Inflammatory macrophage treated with lipopolysaccharide for 4 hours (primary cell): ENCODE data around the gene ACKR2.

Experiments
- DNase-seq: peaks from one replicate; pipeline ENCODE4 v3.0.0-alpha.2; 2020

Gene ACKR2

DNA sequence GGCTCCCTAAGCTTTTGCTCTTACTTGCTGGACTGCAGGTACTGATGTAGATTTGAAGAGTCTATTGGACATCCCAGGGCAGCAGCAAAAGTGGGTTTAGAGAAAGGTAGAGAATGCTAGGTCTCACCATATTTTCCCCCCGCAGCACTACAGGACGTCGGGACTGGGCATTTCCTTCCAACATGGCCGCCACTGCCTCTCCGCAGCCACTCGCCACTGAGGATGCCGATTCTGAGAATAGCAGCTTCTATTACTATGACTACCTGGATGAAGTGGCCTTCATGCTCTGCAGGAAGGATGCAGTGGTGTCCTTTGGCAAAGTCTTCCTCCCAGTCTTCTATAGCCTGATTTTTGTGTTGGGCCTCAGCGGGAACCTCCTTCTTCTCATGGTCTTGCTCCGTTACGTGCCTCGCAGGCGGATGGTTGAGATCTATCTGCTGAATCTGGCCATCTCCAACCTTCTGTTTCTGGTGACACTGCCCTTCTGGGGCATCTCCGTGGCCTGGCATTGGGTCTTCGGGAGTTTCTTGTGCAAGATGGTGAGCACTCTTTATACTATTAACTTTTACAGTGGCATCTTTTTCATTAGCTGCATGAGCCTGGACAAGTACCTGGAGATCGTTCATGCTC lies 55.2 kb downstream of the ACKR2 start:
- no peak for DNase-seq

- DNase-seq = no peak
Observed at GRCh38 chr3:42865256-42865655, 56.0 kb downstream of the ACKR2 start.

DNA sequence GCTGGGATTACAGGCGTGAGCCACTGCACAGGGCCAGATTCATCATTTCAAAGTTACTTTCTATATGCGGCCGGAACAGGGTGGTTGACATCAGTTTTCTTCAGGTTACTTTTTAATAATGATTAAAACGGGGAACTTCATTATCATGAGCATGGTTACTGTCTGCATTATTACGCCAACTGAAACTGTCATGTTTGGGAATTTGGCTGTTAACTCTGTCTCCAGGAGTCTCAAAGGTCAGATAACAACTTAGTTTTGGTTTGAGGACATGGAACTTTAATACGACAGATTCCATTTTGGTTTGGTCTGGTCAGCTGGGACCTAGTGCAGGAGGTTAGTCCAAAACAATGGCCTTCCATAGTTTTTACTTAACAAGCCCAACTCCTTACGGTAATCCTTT lies 57.9 kb downstream of the ACKR2 start:
- no peak for DNase-seq

GRCh38 chr3:42868841-42869240 lies 59.6 kb downstream of the ACKR2 start:
- DNase-seq = no peak

DNA sequence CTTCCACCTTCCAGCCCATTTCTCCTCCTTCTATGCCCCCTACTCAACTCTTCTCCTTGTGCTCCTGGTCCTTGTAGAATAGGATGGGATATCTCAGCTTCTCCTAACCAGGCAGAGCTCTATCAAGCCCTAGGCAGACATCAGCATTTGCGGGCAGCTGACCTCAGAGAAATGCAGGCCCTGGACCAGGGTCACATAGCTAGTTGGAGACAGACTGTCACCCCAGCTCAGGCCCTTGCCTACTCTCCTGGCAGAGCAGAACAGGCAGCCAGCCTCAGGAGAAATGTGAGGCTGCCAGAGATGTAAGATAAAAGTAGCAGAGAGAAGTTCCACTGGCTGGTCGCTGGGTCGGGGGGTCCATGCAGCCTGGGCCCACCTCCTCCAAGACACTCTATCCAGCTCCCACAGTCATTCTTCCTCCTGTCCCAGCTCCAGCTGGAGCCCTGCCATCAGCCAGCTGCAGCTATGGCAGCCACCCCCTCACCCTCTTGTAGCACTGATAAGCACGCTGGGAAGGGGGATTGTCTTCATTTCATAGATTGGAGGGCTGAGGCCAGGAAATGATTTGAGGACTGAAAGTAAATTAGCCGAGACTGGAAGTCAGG lies 62.4 kb downstream of the ACKR2 start:
- DNase-seq = no peak

DNA sequence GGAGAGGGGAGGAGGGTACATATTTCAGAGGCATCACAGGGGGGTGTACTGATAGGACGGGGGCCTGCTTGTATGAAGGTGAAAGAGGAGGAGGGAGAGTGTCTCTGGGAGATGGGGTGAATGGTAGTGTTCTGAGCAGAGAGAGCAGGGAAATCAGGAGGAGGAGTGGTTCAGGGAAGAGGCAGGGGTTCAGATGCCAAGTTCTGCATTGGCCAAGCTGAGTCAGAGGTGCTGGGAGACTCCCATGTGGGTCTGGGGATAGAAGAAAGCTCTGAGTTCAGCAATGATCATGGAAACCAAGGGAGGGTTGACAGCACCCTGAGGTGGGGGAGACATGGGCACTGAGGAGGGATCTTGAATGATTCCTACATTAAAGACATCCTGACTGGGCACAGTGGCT lies 63.5 kb downstream of the ACKR2 start:
- DNase-seq = no peak

- no peak for DNase-seq
Observed at GRCh38 chr3:42873221-42873982, 64.2 kb downstream of the ACKR2 start.

DNA sequence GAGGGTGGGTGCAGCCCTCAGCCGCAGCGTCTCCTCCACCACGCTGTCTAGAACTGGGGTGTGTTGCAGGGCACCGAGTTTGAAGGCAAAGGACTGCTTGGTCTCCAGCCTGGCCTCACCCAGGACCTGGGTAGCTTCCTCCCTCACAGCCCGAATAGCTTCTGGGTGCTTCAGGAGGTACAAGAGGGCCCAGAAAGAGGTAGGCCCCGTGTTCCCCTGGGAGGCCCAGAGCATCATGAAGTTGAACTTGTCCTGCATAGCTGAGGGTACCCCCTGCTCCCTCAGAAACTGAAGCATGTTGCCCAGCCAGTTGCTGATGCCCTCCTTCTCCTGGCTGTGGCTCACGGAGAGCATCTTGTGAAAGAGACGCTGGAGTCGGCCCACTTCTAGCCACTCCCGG lies 65.5 kb downstream of the ACKR2 start:
- no peak for DNase-seq

DNA sequence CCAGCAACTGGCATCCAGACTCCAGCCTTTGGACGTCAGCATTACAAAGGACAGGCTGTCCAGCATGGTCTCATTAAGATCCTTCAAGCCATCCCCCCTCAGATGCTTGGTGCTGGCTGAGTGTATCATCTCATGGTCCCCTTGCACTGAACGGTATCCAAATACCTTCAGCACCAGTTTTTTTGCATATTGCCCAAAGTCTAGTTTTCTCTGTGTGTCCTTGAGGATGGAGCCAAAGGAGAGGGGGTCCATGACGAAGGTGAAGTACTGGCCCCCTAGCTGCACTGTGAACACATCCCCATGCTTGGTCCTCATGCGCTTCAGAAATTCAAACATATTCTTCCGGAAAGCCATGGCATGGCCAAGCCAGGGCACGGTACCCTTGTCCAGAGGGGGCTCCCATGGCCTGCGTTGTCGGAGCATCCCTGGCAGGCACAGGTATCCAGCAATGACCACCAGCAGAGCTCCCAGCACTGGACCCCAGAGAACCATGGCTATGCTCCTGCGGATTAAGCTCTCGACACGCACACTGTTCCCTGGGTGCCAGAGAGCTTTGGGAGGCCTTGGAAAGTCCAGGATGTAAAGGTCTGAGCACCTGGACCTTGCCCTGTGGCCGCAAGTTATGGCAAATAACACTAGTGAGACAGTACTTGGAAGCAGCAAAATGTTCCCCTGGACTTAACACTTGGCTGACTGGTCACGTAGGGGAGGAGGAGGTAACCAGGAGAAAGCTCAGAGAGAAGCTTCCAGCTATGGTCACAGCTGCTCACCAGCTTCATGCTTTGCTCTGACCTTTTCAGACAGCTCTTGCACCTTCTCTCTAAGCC lies 66.3 kb downstream of the ACKR2 start, which contains the start of gene CYP8B1:
TSS of gene CYP8B1 (minus strand) at position 555 of the 827 bp plus-strand sequence. CDS start at position 492, 63 bp downstream.
- no peak for DNase-seq

- DNase-seq = no peak
Observed at GRCh38 chr3:42876401-42876800, 67.2 kb downstream of the ACKR2 start.

DNA sequence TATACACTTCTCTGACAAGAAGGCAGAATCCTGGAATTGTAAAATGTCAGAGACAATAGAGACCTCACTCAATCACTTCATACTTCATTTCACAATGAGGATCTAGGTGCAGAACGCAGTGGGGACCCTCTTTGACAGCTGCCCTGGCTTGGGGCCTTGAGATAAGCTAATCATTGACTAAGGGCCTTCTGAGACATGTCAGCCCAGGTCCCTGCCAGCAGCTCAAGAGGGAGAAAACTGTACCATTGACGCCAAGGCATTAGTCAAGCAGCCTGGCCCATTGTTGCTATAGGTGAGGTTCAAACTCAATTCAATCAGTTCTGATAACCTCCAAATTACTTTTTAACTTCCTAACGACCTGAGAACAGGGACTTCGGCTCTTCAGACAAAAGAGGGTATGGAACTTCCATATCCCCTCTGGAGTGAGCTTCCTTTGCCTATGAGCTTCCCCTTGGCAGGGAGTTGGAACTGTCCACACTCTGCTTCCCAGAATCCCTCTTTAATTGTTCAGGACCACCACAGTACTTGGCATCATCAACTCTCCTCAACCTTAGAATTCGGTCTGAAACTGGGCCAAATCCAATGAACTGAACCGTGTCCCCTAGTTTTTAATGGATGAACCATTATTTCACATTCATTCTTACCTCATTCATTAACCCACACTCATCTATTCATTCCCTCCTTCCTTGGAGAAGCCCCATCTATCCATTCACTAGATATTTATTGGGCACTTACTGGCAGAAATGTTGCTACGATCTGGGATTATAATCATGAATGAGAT lies 67.9 kb downstream of the ACKR2 start:
- DNase-seq = no peak

DNA sequence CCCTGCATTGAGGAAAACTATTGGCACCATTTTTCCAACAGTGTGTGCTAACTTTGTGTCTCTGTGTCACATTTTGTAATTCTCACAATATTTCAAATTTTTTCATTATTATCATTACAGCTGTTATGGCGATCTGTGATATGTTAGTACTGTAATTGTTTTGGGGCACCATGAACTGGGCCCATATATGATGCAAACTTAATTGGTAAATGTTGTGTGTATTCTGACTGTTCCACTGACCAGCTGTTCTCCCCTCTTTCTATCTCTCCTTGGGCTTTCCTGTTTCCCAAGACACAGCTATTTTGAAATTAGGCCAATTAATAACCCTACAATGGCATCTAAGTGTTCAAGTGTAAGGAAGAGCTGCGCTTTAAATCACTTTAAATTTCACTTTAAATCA lies 68.6 kb downstream of the ACKR2 start:
- DNase-seq = no peak

DNA sequence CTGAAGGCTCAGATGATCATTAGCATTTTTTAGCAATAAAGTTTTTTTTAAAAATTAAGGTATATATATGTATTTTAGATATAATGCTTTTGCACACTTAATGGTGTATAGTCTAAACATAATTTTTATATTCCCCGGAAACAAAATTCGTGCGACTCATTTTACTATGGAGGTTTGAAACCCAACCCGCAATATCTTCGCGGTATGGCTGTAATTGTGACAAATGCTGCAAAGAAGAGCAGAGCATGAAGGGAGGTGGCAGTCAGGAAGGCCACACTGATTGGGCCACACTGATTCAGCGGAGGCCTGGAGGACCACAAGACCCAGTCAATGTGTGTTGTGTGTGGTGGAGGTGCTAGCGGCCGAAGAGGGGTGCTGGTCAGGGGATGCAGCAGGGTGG lies 70.9 kb downstream of the ACKR2 start:
- no peak for DNase-seq

DNA sequence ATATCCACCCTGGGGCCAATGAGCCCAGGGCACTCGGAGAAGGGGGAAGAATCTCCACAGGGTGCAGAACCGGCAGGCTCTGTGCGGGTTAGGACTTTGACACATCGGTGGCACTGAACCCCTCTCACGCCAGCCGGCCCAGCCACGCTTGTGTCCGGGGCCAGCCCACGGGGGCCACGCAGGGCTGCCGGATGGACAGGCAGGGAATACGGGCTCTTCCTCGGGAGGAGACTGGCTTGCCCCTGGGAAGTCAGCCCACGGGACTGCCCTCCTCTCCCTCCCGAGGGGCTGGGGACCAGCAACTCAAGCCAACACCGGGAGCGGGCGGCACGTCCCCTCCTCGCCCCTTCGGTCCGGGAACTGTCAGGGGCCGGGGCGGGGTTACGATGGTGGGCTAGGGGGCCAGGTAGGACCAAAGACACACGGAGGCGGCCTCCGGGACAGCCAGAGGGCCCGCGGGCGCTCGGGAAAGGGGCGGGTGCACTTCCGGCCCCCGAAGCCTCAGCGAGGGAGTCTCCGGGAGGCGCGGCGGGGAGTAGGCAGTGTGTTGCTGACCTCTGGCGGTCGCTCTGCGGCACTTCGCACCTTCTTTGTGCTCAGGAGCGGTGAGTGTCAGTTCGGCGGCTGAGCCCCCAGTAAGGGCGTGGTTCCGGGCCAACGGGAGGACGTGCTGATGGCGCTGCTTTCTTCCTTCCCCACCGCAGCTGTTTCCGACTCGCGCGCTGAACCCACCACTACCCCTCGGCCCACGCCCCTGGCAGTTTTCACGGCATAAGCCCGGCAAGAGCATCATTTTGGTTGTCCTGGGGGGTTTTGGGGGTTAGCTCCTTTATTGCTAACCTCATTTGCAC lies 71.6 kb downstream of the ACKR2 start:
- peak; percentile 79 for DNase-seq

GRCh38 chr3:42883251-42883930 lies 74.1 kb downstream of the ACKR2 start:
- DNase-seq = peak; percentile 52

GRCh38 chr3:42884324-42884723 lies 75.1 kb downstream of the ACKR2 start:
- DNase-seq = no peak

DNA sequence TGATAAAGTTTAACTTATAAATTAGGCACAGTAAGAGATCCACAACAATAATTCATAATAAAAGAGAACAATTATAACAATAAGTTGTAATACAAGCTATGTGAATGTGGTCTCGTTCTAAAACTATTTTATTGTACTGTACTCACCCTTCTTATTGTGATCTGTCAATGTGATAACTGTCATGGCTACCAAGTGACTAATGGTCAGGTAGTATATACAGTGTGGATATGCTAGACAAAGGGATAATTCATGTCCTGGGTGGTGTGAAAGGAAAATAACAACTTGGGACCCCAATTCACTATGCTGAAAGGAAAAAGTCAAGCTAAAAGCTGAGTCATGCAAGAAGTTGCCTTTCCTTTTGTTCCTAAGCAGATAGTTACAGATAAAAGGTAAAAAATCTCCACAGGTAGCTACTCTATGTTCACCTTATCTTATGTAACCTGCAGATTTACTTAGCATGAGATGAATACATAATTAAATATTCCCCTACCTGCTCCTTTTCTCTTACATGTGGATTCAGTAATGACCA lies 77.1 kb downstream of the ACKR2 start:
- no peak for DNase-seq

- no peak for DNase-seq
Observed at GRCh38 chr3:42887084-42887483, 77.8 kb downstream of the ACKR2 start.

- no peak for DNase-seq
Observed at GRCh38 chr3:42891042-42891441, 81.8 kb downstream of the ACKR2 start.

GRCh38 chr3:42892169-42892568 lies 82.9 kb downstream of the ACKR2 start:
- no peak for DNase-seq

DNA sequence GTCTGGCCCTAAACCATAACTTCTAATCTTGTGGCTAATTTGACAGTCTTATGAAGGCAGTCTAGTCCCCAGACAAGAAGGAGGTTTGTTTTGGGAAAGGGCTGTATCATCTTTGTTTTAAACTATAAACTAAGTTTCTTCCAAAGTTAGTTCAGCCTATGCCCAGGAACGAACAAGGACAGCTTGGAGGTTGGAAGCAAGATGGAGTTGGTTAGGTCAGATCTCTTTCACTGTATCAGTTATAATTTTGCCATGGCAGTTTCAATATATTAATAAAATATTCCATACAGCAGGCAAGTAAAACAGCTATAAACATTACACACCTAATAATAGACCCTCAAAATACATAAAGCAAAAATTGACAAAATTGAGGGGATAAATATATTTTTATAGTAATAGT lies 83.6 kb downstream of the ACKR2 start:
- DNase-seq = no peak
